AG04450 (cell line): ENCODE measurements around the gene POLA2. TPM values are rescaled to one million over a fixed set of nuclear protein-coding genes. Genes with fewer than 3 reads are reported as not detected.
A peak's percentile ranks its signal among the peaks of the same experiment; 100 is the strongest.

Experiments
- CTCF ChIA-PET: fragments of 300-600, 350-600 bp; formaldehyde crosslinking; extraction: SDS; loops from one replicate; lab custom pipeline; 2022; ENCODE audit warnings: antibody characterized with exemption, inconsistent platforms; lab: Charles Lee
- POLR2A ChIA-PET: fragments of 350-600 bp; formaldehyde crosslinking; extraction: SDS; loops from one replicate; lab custom pipeline; 2021; ENCODE audit warnings: antibody characterized with exemption, inconsistent platforms; lab: Yijun Ruan, JAX
- DNase-seq: peaks from one replicate; pipeline ENCODE4 v3.0.0-alpha.2; 2011; ENCODE audit warnings: low read depth, low spot score
- H3K27ac ChIP-seq: one replicate; pipeline ENCODE4 v1.5.1; 2012; ENCODE audit warnings: low read depth, low read length, control low read depth
- H3K27me3 ChIP-seq: one replicate; pipeline ENCODE4 v1.6.0; 2012; ENCODE audit warnings: low read length; ENCODE audit not compliant: control insufficient read depth, insufficient read depth
- H3K4me3 ChIP-seq: 2 replicates; pipeline ENCODE4 v1.5.1; 2011; ENCODE audit warnings: mild to moderate bottlenecking, low read depth, low read length, control low read depth
- H3K9me3 ChIP-seq: 2 replicates; pipeline ENCODE4 v1.5.1; 2012; ENCODE audit warnings: low read length; ENCODE audit not compliant: control insufficient read depth, insufficient read depth
- CTCF ChIP-seq: IDR thresholded peaks from 2 replicates; pipeline ENCODE4 v1.5.1; 2011; ENCODE audit warnings: low read depth, low read length, control low read depth, inconsistent platforms
- polyA plus RNA-seq: library from polyadenylated mRNA; depleted of rRNA; stranded (reverse); fragments of >200 nt; gene quantifications from 2 replicates; pipeline ENCODE4 v1.2.3, GENCODE V29; 2011

The POLA2 gene
- polyA plus RNA-seq, 1 experiment, result 14.1 TPM

- no peak for TF ChIP-seq CTCF
- ChIA-PET CTCF (interaction anchor here (9.4 to 11.5 kb wide), 2 partner anchors 33 to 48 kb away, joined by 271 to 506 read pairs; partner anchors contain the start of genes CDC42EP2 and DPF2), POLR2A (interaction anchor here (1.3 to 1.8 kb wide), 2 partner anchors 10 to 17 kb away, joined by 3 to 11 read pairs; no protein-coding TSS in a partner anchor)
- peak overlapping the region; percentile 84 for H3K27ac ChIP-seq
- no peaks in the 10 kb centered on the region for H3K27me3 ChIP-seq
- DNase-seq, result no peak
- no peak overlapping the region for H3K4me3 ChIP-seq
- H3K9me3 ChIP-seq, result no peaks in the 10 kb centered on the region
Measured at GRCh38 chr11:65280646-65281045, 18.9 kb downstream of the POLA2 start.

DNA sequence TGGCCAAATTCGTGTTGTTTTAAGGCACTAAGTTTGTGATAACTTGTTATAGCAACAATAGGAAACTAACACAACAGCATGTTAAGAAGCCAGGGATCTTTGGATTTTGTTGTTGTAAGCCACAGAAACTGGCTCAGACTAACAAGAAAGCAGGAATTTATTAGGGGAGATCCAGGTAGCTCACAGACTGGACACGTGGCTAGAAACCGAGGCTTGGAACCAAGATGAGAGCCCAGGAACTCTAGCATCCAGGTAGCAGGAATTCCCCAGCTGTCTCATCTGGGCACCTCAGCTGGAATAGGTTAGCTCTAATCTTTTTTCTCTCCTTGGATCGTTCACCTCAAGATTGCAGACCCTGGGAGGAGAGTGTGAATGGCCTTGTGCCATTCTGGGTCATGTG, 24.9 kb downstream of the POLA2 start:
- no peak for DNase-seq
- Histone ChIP-seq H3K27ac (peak overlapping the region; percentile 3), H3K9me3 (no peaks in the 10 kb centered on the region), H3K27me3 (no peaks in the 10 kb centered on the region), H3K4me3 (no peak overlapping the region)
- POLR2A ChIA-PET, result interaction anchor here (1.0 kb wide), 1 partner anchor 30 kb away, joined by 4 read pairs; no protein-coding TSS in a partner anchor
- CTCF ChIA-PET, result interaction anchor here (1.3 to 2.0 kb wide), 3 partner anchors 11 to 43 kb away, joined by 3 to 8 read pairs (median 7); no protein-coding TSS in a partner anchor
- TF ChIP-seq CTCF, result no peak

DNA sequence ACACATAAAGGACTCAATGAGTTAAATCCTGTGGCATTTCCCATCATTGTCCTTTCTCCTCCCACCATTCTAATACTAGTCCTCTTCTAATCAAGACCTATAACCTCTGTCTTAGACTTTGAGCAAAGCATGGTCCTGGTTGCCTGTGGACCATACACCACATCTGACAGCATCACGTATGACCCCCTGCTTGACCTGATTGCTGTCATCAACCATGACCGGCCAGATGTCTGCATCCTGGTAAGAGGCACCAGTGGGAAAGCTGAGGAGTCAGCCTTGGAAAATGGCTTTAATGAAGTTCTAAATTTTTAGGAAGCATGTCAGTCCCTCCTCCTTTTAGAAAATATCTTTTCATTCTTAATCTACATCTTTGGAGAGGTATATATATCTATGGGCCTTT, 25.8 kb downstream of the POLA2 start:
- no peak for DNase-seq
- no peak for TF ChIP-seq CTCF
- ChIA-PET POLR2A (interaction anchor here (0.7 kb wide), 1 partner anchor 27 kb away, joined by 9 read pairs; the partner anchor contains the start of gene CDC42EP2), CTCF (interaction anchor here (1.9 to 9.4 kb wide), 3 partner anchors 12 to 42 kb away, joined by 7 to 93 read pairs (median 8); partner anchors contain the start of gene CDC42EP2)
- no peak overlapping the region for H3K27ac ChIP-seq
- no peaks in the 10 kb centered on the region for H3K9me3 ChIP-seq
- H3K27me3 ChIP-seq, result no peaks in the 10 kb centered on the region
- no peak overlapping the region for H3K4me3 ChIP-seq

DNA sequence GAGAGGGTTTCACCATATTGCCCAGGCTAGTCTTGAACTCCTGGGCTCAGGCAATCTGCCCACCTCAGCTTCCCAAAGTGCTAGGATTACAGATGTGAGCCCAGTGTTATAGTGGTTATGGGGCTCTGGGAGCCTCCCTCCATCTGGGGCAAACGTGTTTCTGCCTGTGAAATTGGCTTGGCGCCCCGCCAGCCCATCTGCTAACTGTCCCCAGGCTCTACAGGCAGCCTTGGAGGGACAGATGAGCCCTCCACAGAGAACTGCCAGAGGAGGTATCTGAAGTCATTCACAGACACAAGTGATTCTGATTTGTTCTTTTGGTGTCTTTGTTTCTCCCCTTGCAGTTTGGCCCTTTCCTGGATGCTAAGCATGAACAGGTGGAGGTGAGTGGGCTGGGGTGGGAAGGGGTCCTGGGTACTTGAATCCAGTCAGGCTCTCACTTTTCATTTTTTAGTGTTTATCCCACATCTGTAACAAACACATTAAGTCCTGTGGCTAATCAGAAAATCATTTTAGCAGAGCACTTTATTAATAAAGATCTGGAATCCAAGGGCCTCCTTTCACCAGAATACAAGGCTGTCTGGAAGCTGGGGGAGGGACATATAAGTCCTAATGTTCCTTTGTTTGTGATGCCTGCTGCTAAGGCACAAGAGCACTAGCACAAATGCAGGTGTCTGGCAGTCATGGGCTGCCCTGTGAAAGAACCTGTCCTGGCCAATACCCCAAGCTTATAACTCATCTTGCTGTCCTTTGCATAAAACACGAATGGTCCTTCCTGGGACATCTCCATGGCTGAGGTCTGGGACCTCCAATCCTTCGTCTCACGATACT, 27.2 kb downstream of the POLA2 start:
- no peak for DNase-seq
- H3K4me3 ChIP-seq, result no peak overlapping the region
- ChIA-PET POLR2A (interaction anchor here (5.4 kb wide), 1 partner anchor 26 kb away, joined by 118 read pairs; the partner anchor contains the start of gene CDC42EP2), CTCF (interaction anchor here (1.9 to 9.4 kb wide), 4 partner anchors 13 to 41 kb away, joined by 8 to 93 read pairs (median 18); partner anchors contain the start of gene CDC42EP2)
- peak overlapping the region; percentile 100 for H3K27ac ChIP-seq
- H3K27me3 ChIP-seq, result no peaks in the 10 kb centered on the region
- no peak for TF ChIP-seq CTCF
- no peaks in the 10 kb centered on the region for H3K9me3 ChIP-seq
